Testis (tissue), 2 donors: ENCODE results near the gene TUBGCP3.

Experiments
- CTCF ChIP-seq, 3 experiments: fragments of 450-650 bp in 2 of 3; fragments of 200-600 bp in 1 of 3; sonication (generic) in 1 of 3; IDR thresholded peaks; one replicate each; pipeline ENCODE4 v1.5.1; 2016 to 2019; ENCODE audit warnings: antibody characterized with exemption in 3 of 3, mild to moderate bottlenecking in 2 of 3, moderate library complexity in 1 of 3
- POLR2A ChIP-seq: fragments of 450-650 bp; IDR thresholded peaks from one replicate; pipeline ENCODE4 v1.6.1; 2017; ENCODE audit warnings: antibody characterized with exemption, mild to moderate bottlenecking, moderate library complexity

GRCh38 chr13:112475889-112476288 lies 112.1 kb downstream of the TUBGCP3 start:
- no peak for TF ChIP-seq POLR2A
- no peak for TF ChIP-seq CTCF (IDR thresholded peaks at IDR 0.05)
